Epithelial cell of proximal tubule (primary cell): Measurements from ENCODE around the gene CDK17. TPM values are rescaled to one million over a fixed set of nuclear protein-coding genes. Genes with fewer than 3 reads are reported as not detected.

Experiments
- DNase-seq: peaks from one replicate; pipeline ENCODE4 v3.0.0-alpha.2; 2011; ENCODE audit warnings: low read depth
- H3K4me3 ChIP-seq: 2 replicates; pipeline ENCODE4 v1.5.1; 2011; ENCODE audit warnings: low read depth, mild to moderate bottlenecking, low read length
- CTCF ChIP-seq: conservative IDR thresholded peaks from 2 replicates; pipeline ENCODE4 v1.5.1; 2012; ENCODE audit warnings: low read depth, mild to moderate bottlenecking, low read length
- total RNA-seq: library from RNA; depleted of rRNA; stranded (reverse); fragments of >200 nt; gene quantifications from 2 replicates; pipeline ENCODE4 v1.2.3, GENCODE V29; 2015

Gene CDK17
- total RNA-seq, 1 donor from 2014 or later, result 22.0 TPM

- no peak for TF ChIP-seq CTCF
- H3K4me3 ChIP-seq, result no peak overlapping the region
- DNase-seq, result no peak
Measured at GRCh38 chr12:96294831-96295230, 105.4 kb downstream of the CDK17 start.

GRCh38 chr12:96293093-96293492 is 107.1 kb downstream of the CDK17 start:
- TF ChIP-seq CTCF, result no peak
- H3K4me3 ChIP-seq, result no peak overlapping the region
- DNase-seq, result no peak

- no peak for TF ChIP-seq CTCF
- DNase-seq, result no peak
- H3K4me3 ChIP-seq, result no peak overlapping the region
Measured at GRCh38 chr12:96289067-96289466, 111.2 kb downstream of the CDK17 start.

GRCh38 chr12:96285158-96285557 is 115.1 kb downstream of the CDK17 start:
- TF ChIP-seq CTCF, result no peak
- no peak overlapping the region for H3K4me3 ChIP-seq
- DNase-seq, result no peak

GRCh38 chr12:96274331-96274730 is 125.9 kb downstream of the CDK17 start:
- no peak overlapping the region for H3K4me3 ChIP-seq
- no peak for TF ChIP-seq CTCF
- no peak for DNase-seq

GRCh38 chr12:96271469-96272199 is 128.6 kb downstream of the CDK17 start:
- no peak for TF ChIP-seq CTCF
- no peak for DNase-seq
- no peak overlapping the region for H3K4me3 ChIP-seq

GRCh38 chr12:96266238-96266637 is 134.0 kb downstream of the CDK17 start:
- no peak for DNase-seq
- no peak overlapping the region for H3K4me3 ChIP-seq
- no peak for TF ChIP-seq CTCF
